Colon (tissue), 2 donors: ENCODE data around the gene IGFALS.

Experiments used
- FAIRE-seq: peaks from 2 replicates; lab custom pipeline; 2012; peaks lifted over from hg19 to GRCh38; lab: Jason Lieb, UNC
- donor health status: control.
- donor health status: control.

IGFALS gene

DNA sequence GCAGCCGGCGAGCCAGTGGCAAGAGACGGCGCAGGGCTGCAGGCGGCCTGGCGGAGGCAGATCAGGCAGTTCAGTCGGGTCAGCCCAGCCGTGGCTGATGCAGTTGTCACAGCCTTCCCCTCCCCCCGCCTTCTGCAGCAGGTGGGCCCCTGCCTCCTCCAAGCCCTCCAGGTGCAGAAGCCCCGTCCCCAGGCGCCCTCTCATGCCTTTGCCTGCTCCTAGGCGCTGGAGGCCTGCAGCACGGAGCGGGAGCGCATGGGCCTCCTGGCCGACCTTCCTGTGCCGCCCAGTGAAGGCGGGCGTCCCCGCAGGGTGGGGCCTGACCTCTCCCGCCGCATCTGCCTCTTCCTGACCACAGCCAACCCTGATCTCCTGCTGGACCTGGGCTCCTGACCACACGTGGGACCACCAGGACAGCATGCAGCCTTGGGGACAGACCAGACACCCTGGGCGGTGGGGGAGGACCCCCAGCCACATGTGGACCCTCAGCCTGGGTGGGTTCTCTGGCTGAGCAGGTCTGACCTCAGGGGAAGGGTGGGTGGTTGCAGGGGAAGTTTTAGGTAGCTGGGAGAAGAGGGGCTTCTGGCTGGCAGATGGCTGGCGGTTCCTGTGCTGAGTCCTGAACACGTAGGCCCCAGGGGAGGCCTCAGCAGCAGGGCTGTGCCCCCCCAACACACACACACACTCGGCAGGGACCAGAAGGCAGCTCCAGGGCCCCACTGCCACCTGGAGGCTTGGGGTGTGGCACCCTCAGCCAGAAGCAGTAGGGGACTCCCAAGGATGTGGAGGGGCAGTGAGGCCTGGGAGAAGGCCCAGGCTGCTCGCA, 17.4 kb downstream of the IGFALS start:
- no peak for FAIRE-seq

GRCh38 chr16:1775006-1775845, 18.3 kb downstream of the IGFALS start:
- no peak for FAIRE-seq

DNA sequence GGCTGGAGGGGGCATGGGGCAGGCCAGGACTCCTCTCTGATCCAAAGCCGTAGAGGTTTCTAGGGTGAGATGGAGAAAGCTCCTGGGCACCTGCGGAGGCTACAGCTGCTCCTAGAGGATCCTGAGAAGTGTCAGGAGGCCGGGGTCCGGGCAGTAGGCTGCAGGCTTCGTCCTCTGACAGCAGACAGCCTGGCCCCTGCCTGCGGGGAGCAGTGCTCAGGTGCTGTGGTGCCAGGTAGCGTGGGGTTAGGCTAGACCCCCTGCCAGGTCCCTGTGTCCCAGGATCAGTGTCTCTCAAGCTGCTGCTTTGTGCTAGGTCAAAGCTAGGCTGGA, 19.1 kb downstream of the IGFALS start:
- FAIRE-seq = no peak

GRCh38 chr16:1773703-1774447, 19.6 kb downstream of the IGFALS start:
- FAIRE-seq = no peak

- no peak for FAIRE-seq
These were observed 20.4 kb downstream of the IGFALS start, which contains the start of gene MRPS34 for GRCh38 chr16:1772908-1773702. TSS of gene MRPS34 (minus strand) at chr16:1773134. CDS start at chr16:1773119, 15 bp downstream.

DNA sequence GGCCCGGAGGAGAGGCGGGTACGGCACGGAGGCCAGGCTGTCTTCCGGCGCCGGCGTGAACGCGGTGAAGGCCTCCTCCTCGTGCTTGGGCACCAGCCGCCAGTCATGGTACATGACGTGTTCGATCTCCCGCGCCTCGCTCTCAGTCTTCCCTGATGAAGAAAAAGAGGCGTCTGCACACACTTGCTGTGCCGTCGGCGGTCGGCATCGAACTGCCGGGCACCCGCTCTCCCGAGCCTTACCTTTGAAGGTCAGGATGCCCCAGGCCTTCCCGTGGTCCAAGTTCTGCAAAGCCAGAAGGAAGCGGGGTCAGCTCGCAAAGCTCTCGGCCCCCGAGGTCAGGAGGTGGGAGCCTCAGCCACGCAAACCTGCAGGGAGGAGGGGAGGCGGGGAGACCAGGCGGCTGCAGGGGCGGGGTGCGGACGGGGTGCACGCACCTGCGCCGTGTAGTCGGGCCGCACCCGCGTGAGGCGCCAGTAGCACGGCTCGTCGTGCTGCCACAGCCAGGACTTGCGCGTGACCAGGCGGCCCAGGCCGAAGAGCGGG, 21.1 kb downstream of the IGFALS start, which contains the start of gene EME2:
Gene EME2 (plus strand): TSS at position 449 of the 546 bp plus-strand sequence. CDS start 418 bp downstream, outside the sequence.
- no peak for FAIRE-seq

GRCh38 chr16:1771864-1772361, 21.6 kb downstream of the IGFALS start:
- FAIRE-seq = no peak

- no peak for FAIRE-seq
These were observed 22.2 kb downstream of the IGFALS start, which contains the start of gene NME3 for GRCh38 chr16:1771188-1771863. TSS of gene NME3 (minus strand) at chr16:1771543. CDS start at chr16:1771534, 9 bp downstream.

- no peak for FAIRE-seq
These were observed 22.9 kb downstream of the IGFALS start for GRCh38 chr16:1770328-1771187.

GRCh38 chr16:1769402-1770300, 23.9 kb downstream of the IGFALS start:
- FAIRE-seq = no peak

- no peak for FAIRE-seq
These were observed 24.6 kb downstream of the IGFALS start for GRCh38 chr16:1768767-1769401.

DNA sequence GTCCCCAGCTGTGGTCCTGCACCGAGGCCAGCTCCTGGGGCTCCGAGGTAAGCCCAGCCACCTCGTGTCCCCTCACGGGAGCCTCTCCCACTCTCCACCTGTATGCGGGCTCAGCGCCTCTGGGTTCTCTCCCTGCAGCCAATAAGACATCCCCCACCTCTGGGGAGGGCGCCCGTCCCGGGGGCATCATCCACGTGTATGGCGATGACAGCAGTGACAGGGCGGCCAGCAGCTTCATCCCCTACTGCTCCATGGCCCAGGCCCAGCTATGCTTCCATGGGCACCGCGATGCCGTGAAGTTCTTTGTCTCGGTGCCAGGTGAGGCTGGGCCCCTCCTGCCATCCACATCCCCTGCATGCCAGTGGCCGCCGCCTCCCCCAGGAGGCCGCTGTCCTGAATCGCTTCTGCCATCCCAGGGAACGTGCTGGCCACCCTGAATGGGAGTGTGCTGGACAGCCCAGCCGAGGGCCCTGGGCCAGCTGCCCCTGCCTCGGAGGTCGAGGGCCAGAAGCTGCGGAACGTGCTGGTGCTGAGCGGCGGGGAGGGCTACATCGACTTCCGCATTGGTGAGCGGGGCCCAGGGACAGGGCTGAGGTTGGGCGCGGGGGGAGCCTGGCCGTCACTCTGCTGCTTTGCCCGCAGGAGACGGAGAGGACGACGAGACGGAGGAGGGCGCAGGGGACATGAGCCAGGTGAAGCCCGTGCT, 25.3 kb downstream of the IGFALS start:
- no peak for FAIRE-seq

GRCh38 chr16:1767116-1767994, 26.1 kb downstream of the IGFALS start:
- no peak for FAIRE-seq

- FAIRE-seq = no peak
These were observed 26.8 kb downstream of the IGFALS start for GRCh38 chr16:1766701-1767100.

- FAIRE-seq = no peak
These were observed 27.3 kb downstream of the IGFALS start for GRCh38 chr16:1766231-1766630.

DNA sequence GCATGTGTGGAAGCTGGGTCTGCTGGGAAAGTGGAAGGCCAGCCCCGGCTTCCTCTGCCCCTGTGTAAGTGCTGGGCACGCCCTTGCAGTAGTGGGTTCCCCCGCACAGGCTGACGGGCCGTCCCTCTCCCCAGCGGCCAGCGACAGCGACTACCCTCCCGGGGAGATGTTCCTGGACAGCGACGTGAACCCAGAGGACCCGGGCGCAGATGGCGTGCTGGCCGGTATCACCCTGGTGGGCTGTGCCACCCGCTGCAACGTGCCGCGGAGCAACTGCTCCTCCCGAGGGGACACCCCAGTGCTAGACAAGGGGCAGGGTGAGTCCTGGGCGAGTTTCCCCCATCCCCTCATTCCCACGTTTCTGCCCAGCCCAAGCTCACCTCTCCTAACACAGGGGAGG, 27.7 kb downstream of the IGFALS start:
- no peak for FAIRE-seq
